Measurements from ENCODE around the gene FAM131C.
"Not testable (repeated sequence)": the region's sequence is repeated elsewhere in the genome, so short reads cannot be mapped to it uniquely, and the experiment has no call there.

Gene FAM131C

GRCh38 chr1:16073490-16074119 is at the start of gene FAM131C:
Gene FAM131C (minus strand): TSS chr1:16073651. CDS start chr1:16073442, 209 bp downstream.
- peak in 1 of 3 donors; percentile 28 for DNase-seq (ENCODE audit: low read depth in 3 of 3, low spot score in 1 of 3)

GRCh38 chr1:16122916-16123315 is 49.5 kb upstream of the FAM131C start:
- peak in 1 of 3 donors; percentile 7 for DNase-seq (ENCODE audit: low read depth in 3 of 3, low spot score in 1 of 3)

- DNase-seq (ENCODE audit: low read depth in 3 of 3, low spot score in 1 of 3), result no peak
These were observed 49.0 kb upstream of the FAM131C start for GRCh38 chr1:16122350-16122881.

- no peak for DNase-seq (ENCODE audit: low read depth in 3 of 3, low spot score in 1 of 3)
These were observed 47.5 kb upstream of the FAM131C start for GRCh38 chr1:16120940-16121410.

GRCh38 chr1:16120407-16120806 is 47.0 kb upstream of the FAM131C start:
- no peak for DNase-seq (ENCODE audit: low read depth in 3 of 3, low spot score in 1 of 3)

- no peak for DNase-seq (ENCODE audit: low read depth in 3 of 3, low spot score in 1 of 3)
These were observed 46.5 kb upstream of the FAM131C start for GRCh38 chr1:16119926-16120325.

GRCh38 chr1:16119504-16119903 is 46.1 kb upstream of the FAM131C start:
- no peak for DNase-seq (ENCODE audit: low read depth in 3 of 3, low spot score in 1 of 3)

- DNase-seq (ENCODE audit: low read depth in 3 of 3, low spot score in 1 of 3), result no peak
These were observed 45.3 kb upstream of the FAM131C start for GRCh38 chr1:16118706-16119105.

GRCh38 chr1:16117936-16118335 is 44.5 kb upstream of the FAM131C start:
- no peak for DNase-seq (ENCODE audit: low read depth in 3 of 3, low spot score in 1 of 3)

- no peak for DNase-seq (ENCODE audit: low read depth in 3 of 3, low spot score in 1 of 3)
These were observed 43.9 kb upstream of the FAM131C start for GRCh38 chr1:16117369-16117768.

- no peak for DNase-seq (ENCODE audit: low read depth in 3 of 3, low spot score in 1 of 3)
These were observed 43.2 kb upstream of the FAM131C start for GRCh38 chr1:16116625-16117024.

- no peak for DNase-seq (ENCODE audit: low read depth in 3 of 3, low spot score in 1 of 3)
These were observed 42.6 kb upstream of the FAM131C start for GRCh38 chr1:16116002-16116401.

GRCh38 chr1:16115468-16115983 is 42.1 kb upstream of the FAM131C start:
- no peak for DNase-seq (ENCODE audit: low read depth in 3 of 3, low spot score in 1 of 3)

GRCh38 chr1:16114527-16115467 is 41.3 kb upstream of the FAM131C start:
- DNase-seq (ENCODE audit: low read depth in 3 of 3, low spot score in 1 of 3), result no peak

GRCh38 chr1:16112596-16113555 is 39.4 kb upstream of the FAM131C start:
- DNase-seq (ENCODE audit: low read depth in 3 of 3, low spot score in 1 of 3), result no peak

- no peak for DNase-seq (ENCODE audit: low read depth in 3 of 3, low spot score in 1 of 3)
These were observed 38.5 kb upstream of the FAM131C start for GRCh38 chr1:16111771-16112595.

GRCh38 chr1:16110884-16111283 is 37.4 kb upstream of the FAM131C start:
- no peak for DNase-seq (ENCODE audit: low read depth in 3 of 3, low spot score in 1 of 3)

GRCh38 chr1:16110456-16110855 is 37.0 kb upstream of the FAM131C start:
- DNase-seq (ENCODE audit: low read depth in 3 of 3, low spot score in 1 of 3), result no peak

- no peak for DNase-seq (ENCODE audit: low read depth in 3 of 3, low spot score in 1 of 3)
These were observed 36.1 kb upstream of the FAM131C start for GRCh38 chr1:16109571-16109970.

GRCh38 chr1:16107039-16107438 is 33.6 kb upstream of the FAM131C start:
- not testable (repeated sequence) for DNase-seq (ENCODE audit: low read depth in 3 of 3, low spot score in 1 of 3)

All from stimulated activated CD4-positive, alpha-beta T cell treated with anti-CD3 and anti-CD28 coated beads, TNF-alpha, amount 100 ng/mL, for 1 hour (primary cell).